HG02938 (cell line): ENCODE measurements around the gene CCT7.

ENCODE experiments used
- ATAC-seq: cut with Tn5 transposase; IDR thresholded peaks from one replicate; pipeline ENCODE4 v1.9.1; 2021; ENCODE audit warnings: mild to moderate bottlenecking, moderate library complexity; ENCODE audit not compliant: unreplicated experiment

The CCT7 gene

GRCh38 chr2:73266061-73266901 is 32.2 kb downstream of the CCT7 start:
- ATAC-seq: no peak

- no peak for ATAC-seq
Measured at GRCh38 chr2:73267008-73267407, 32.9 kb downstream of the CCT7 start.

GRCh38 chr2:73268366-73268829 is 34.3 kb downstream of the CCT7 start:
- no peak for ATAC-seq

GRCh38 chr2:73268830-73269685 is 35.0 kb downstream of the CCT7 start:
- ATAC-seq: no peak

GRCh38 chr2:73269686-73270465 is 35.8 kb downstream of the CCT7 start:
- ATAC-seq: no peak

- no peak for ATAC-seq
Measured at GRCh38 chr2:73272270-73272669, 38.2 kb downstream of the CCT7 start.

GRCh38 chr2:73279852-73280251 is 45.7 kb downstream of the CCT7 start:
- ATAC-seq: no peak

GRCh38 chr2:73281244-73281643 is 47.1 kb downstream of the CCT7 start:
- ATAC-seq: no peak

- no peak for ATAC-seq
Measured at GRCh38 chr2:73282924-73283544, 48.9 kb downstream of the CCT7 start.

GRCh38 chr2:73283545-73284295 is 49.6 kb downstream of the CCT7 start:
- ATAC-seq: peak; percentile 23

- ATAC-seq: peak; percentile 66
Measured at GRCh38 chr2:73284296-73285158, 50.4 kb downstream of the CCT7 start, which contains the start of gene FBXO41. FBXO41 (minus strand) TSS chr2:73284478; CDS start chr2:73269630, 14,848 bp downstream.

- ATAC-seq: peak; percentile 58
Measured at GRCh38 chr2:73285159-73285739, 51.1 kb downstream of the CCT7 start.

GRCh38 chr2:73286134-73286655 is 52.1 kb downstream of the CCT7 start:
- ATAC-seq: no peak

- ATAC-seq: no peak
Measured at GRCh38 chr2:73289304-73289703, 55.2 kb downstream of the CCT7 start.

- no peak for ATAC-seq
Measured at GRCh38 chr2:73290049-73290839, 56.1 kb downstream of the CCT7 start.

GRCh38 chr2:73291093-73291460 is 57.0 kb downstream of the CCT7 start:
- no peak for ATAC-seq
